ENCODE data around the gene SND1.

GRCh38 chr7:128080169-128080568, 428.2 kb downstream of the SND1 start:
- no peak for TF ChIP-seq CTCF (IDR thresholded peaks at IDR 0.05; ENCODE audit: low read depth, low read length, poor library complexity, severe bottlenecking)
- TF ChIP-seq EZH2phosphoT487 (IDR thresholded peaks at IDR 0.05; ENCODE audit: borderline replicate concordance, low read length), result no peak
